Medulla oblongata (tissue), 1 donor: ENCODE data around the gene ERVK3-1.
A peak's percentile ranks its signal among the peaks of the same experiment; 100 is the strongest.

Source experiments
- DNase-seq: peaks from one replicate; pipeline ENCODE4 v3.0.0-alpha.2; 2015; ENCODE audit errors: extremely low spot score

The ERVK3-1 gene

DNA sequence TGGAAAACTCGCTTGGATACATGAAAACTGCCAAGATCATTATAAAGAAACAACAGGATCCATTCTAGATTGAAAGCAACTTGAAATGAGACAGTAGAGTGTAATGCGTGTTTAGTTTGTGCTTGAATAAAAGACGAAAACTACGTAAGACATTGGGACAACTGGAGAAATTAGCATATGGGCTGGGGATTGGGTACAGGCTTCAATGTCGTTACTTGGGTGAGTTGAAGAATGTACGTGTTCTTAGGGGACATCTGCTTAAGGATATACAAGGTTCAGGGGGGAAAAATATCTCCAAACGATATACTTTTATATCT, 471 bp upstream of the ERVK3-1 start:
- DNase-seq: no peak

DNA sequence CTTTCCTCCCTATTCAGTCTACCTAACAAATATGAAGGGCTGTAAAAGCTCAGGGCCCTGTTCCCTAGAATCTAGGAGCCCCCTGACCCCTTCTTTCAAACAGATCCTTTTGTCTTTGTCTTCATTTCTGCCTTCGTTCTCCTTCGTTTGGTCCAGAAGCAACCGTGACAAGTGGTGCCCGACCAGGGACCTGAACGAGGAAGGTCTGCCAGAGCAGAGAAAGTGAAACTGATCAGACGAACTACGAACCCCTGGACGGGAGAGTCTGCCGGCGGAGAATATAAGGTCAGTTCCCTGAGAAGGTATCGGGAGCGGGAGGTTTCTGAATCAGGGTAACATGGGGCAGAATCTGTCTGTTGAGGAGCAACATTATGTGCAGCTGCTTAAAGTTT, 751 bp downstream of the ERVK3-1 start:
- no peak for DNase-seq

DNA sequence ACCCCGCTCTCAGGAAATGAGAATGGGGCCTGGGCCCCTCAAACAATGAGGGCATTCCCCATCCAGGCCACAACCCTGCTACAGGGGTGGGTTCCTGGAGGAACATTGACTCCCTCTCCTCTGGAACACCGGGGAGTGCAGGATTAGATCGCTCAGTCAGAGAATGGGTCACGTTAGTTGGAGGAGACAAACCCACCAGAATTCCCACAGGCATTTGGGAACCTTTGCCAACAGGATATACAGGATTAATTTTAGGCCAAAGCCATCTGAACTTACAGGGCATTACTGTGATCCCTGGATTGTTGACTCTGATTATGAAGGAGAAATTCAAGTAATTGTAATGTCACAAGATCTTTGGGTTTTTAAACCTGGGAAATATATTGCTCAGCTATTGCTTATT, 2.6 kb downstream of the ERVK3-1 start:
- DNase-seq: no peak

DNA sequence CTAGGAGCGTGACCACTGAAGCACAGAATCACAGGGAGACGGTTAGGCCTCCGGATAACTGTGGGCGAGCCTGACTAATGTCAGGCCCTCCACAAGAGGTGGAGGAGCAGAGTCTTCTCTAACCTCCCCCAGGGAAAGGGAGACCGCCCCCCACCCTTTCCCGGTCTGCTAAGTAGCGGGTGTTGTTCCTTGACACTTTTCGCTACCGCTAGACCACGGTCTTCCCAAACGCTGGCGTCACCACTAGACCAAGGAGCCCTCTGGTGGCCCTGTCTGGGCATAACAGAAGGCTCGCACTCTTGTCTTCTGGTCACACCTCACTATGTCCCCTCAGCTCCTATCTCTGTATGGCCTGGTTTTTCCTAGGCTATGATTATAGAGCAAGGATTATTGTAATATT, 5.5 kb downstream of the ERVK3-1 start:
- DNase-seq: peak; percentile 14

DNA sequence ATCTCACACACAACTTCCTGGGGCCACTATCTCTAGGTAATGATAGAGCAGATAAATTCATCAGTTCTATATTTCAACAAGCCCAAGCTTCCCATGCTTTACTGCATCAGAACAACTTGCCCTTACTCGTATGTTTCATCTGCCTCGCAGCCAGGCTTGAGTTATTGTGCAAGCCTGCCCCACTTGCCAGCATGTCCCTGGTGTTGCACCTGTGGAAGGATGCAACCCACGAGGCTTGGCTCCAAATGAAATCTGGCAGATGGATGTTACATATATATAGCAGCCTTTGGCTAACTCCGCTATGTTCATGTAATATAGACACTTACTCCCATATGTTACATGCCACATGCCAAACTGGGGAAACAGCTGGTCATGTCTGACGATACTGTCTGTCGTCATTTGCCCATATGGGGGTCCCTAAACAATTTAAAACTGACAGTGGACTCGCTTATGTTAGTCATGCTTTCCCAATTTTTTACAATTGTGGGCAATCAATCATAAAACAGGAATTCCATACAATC, 6.2 kb downstream of the ERVK3-1 start:
- DNase-seq: no peak

DNA sequence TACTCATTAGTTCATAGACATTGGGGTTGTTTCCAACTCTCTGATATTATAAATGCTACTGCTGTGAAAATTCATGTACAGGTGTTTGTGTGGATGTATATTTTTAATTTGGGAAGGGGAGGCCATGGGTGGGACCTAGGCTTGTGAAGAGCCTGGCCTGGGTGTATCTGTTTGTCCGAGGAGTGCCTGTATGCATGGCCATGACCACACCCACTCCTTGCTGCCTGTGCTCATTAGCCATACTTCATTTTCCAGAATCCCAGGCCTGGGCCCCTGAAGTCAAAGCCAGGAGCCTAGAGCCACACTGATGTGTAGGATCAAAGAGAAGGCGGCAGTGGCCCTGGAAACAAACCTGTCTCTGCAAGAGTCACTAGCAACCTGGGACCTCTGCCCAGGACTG, 10.4 kb downstream of the ERVK3-1 start:
- DNase-seq: no peak

DNA sequence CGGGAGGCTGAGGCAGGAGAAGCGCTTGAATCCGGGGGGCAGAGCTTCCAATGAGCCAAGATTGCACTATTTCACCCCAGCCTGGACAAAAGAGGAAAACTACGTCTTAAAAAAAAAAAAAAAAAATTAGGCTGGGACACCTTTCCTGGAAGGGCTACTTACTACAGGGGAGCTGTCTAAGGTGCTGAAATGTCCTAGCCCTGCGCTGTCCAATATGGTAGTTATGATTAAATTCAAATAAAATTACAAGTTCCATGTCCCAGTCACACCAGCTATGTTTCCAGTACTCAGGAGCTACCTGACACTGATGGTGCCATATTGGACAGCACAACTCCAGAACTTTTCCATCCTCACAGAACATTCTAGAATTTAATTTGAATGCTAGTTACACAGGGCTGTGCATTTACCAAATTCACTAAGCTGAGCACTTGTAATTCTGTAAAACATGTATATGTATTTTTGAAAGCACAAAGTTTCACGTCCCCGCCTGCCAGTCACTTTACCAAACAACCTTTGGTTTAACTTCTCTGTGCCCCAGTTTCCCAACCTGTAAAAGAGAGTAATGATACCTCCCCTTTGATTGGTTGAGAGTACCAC, 12.4 kb downstream of the ERVK3-1 start:
- DNase-seq: no peak

DNA sequence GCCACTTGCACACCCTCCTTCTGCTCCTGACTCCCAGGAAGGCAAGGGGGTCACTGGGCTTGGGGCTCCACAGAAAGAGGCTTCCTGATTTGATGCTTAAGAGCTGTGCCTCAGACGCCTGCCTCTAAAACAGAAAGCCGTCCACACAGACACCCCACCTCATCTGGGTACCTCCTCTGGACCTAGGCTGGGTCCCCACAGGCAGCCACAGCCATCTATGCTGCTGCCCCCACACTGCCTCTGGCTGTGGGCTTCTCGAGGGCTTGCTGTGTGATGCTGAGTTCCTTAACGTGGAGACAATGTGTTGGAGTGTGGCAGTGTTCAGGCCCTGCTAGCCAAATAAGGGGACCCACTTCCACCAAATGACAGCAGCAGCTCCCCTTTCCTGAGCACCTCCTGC, 13.1 kb downstream of the ERVK3-1 start:
- no peak for DNase-seq

DNA sequence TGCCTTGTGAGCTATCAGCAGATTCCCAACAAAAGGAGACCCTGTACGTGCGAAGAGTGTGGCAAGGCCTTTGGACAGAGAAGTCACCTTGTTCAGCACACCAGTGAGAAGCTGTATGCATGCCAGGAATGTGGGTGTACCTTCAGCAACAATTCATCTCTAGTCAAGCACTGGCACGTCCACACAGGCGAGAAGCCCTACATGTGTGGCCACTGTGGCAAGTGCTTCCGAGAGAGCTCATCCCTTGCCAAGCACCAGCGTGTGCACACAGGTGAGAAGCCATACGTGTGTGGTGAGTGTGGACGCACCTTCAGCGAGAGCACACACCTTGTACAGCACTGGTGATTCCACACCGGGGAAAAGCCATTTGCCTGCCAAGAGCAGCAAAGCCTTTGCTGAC, 14.1 kb downstream of the ERVK3-1 start:
- no peak for DNase-seq

DNA sequence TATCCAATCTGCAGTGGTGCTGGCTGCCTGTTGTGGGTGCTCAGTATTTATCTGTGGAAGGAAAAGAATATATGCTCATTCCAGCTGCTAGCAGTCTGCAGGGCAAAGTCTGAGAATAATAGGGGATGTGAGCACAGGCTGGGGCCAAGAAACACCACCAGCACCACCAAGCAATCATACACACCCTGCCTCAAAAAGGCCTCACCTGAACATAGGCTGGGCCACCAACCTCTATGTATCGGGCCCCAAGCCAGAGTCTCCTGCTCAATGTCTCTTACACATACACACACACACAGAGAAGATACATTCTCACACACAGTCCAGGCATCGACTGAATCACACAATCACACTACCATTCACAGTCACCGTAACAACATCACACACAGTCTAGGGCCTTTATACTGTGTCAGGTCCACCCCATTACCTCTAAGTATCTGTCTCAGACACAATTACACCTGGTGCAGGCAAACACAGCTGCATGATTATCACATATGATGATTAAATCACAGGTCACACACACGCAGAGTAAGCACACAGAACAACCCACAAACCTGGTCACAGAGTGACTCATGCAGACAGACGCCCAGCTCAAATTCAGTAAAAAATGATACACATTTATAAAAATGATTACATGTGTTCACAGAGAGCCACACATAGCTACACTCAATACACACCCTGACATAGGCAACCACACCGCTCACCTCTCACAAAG, 20.3 kb downstream of the ERVK3-1 start:
- DNase-seq: no peak

DNA sequence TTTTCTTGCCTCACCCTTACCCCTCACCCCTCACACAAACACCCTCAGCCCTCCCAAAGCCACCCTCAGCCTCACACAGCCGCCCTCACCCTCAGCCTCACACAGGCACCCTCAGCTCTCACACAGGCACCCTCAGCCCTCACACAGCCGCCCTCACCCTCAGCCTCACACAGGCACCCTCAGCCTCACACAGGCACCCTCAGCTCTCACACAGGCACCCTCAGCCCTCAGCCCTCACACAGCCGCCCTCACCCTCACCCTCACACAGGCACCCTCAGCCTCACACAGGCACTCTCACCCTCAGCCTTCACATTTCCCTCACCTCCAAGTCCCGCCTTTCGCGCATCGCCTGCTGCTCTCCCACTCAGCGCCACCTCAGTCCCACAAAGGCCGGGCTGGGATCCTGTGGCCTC, 21.3 kb downstream of the ERVK3-1 start:
- DNase-seq: no peak

DNA sequence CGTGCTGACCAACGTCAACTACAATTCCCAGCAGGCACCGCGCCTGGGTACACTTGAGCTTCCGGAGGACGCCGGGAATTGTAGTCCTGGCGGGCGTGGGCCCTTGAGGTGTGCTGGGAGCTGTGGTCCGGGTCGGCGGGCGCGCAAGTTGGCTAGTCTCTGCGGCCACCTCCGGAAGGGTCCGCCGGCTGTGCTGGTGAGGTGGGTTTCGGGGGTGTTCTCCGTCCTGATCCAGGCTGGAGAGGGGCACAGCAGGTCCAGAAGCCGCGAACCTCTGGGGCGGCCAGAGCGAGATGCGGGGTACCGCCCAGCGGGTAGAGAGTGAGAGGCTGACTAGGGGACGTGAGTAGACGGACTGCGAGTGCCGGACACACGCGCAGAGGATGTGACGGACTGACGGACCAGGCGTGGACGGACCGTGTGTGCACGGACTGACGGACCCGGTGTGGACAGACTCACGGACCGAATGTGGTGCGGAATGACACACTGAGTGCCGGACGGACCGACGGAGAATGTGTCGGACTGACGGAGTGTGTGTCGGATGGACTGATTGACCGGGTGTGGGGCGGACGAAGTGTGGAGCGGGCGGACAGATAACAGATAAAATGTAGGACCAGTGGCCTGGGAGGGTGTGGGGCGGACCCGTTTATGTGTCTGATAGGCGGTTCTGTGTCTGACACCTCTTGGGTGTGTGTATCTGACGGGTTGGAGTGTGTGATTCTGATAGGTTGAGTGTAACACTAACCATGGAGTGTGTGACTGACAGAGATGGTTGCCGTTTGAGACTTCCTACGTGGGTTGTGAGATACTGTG, 21.9 kb downstream of the ERVK3-1 start, which contains the start of gene ZSCAN22:
Gene ZSCAN22 (plus strand): TSS at position 81 of the 813 bp plus-strand sequence. CDS start 7,809 bp downstream, outside the sequence.
- DNase-seq: peak; percentile 99

DNA sequence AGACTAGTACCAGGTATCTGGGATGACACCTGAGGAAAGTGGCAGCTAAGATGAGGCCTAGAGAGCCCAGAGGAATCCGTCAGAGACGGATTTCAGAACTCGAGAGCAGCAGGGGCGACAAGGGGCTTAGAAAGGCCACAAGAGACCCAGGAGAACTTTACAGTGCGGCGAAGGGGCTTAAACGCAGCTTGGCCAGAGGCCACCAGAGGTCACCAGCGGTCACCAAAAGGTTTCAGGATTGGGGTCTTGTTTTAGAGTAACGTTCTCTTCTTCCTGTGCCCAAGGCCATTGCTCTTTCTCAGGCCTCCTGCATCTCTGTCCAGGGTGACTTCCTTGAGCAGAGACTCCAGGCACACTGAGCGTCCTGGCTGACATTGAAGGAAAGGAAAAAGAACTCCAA, 23.8 kb downstream of the ERVK3-1 start:
- no peak for DNase-seq

DNA sequence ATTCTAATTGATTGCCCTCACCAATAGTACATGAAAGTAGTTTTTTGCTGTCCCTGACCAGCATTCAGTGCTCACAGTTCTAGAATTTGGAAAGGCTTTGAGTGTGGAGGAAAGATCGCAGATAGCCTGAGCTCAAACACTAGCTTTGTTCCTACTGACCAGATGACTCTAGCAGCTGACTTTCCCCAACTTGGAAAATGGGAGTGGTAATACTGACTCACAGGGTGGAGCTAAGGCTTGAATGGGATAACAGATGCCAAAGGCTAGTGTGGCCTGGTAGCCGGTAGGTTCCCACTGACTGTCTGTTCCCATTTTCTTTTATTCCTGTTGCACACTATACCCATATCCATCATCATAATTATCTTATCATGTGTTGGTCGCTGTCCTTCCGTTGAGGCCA, 25.3 kb downstream of the ERVK3-1 start:
- peak; percentile 94 for DNase-seq

DNA sequence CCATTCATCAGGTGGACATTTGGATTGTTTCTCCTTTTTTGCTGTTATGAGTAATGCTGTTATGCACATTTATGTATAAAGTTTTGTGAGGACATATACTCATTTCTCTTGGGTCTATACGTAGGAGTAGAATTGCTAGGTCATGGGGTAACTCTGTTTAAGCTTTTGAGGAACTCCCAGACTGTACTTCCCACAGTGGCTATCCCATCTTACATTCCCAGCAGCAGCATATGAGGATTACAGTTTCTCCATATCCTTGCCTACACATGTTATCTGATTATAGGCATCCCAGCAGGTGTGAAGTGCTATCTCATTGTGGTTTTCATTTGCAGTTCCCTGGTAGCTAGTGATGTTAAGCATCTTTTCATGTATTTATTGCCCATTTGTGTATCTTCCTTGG, 27.5 kb downstream of the ERVK3-1 start:
- DNase-seq: no peak

DNA sequence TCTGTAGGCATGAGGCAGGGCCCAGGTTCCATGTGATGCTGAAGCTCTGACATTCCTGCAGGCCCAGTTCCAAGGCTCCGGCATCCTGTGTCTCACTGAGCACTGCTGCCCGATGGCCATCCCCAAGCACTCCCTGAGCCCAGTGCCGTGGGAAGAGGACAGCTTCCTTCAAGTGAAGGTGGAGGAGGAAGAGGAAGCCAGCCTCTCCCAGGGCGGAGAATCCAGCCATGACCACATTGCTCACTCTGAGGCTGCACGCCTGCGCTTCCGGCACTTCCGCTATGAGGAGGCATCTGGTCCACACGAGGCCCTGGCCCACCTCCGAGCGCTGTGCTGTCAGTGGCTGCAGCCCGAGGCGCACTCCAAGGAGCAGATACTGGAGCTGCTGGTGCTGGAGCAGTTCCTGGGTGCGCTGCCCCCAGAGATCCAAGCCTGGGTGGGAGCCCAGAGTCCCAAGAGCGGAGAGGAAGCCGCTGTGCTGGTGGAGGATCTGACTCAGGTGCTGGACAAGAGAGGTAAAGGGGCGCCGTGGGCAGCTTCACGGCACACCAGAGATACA, 29.6 kb downstream of the ERVK3-1 start:
- DNase-seq: no peak

DNA sequence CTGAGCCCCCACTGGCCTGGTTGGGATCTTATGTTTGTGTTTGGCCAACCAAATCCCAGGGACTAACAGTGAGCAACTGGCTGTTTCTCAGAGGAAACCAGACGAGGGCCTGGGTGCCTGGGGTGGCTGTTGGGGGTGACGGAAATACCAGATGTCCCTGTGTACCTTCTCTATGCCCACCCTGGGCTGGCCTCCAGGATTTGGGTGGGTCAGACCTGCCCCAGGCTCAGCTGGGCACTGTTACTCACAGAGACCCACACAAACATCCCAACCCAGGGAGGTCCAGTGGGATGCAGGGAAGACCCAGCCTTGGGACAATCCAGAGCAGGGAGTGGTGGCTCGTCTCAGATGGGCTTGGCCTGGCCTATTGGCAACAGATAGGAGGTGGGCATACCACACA, 30.5 kb downstream of the ERVK3-1 start:
- no peak for DNase-seq

DNA sequence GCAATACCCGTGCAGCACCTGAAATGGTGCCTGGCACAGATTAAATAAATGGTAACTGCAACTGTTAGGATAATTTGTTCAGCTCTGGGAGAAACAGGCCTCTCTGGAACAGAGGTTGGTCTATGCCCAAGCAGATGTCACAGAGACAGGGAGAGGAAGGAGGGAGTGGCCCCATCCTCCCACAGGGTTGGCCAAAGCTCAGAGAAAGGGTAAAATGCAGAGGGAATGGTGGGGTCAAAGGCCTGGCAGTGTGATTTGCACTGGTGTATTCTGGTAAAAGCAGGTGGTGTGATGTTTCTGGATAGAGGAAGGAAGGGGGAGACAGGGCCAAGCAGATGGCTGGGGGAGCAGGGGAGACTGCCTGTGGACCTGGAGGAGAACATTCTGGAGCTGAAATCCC, 31.0 kb downstream of the ERVK3-1 start:
- no peak for DNase-seq

DNA sequence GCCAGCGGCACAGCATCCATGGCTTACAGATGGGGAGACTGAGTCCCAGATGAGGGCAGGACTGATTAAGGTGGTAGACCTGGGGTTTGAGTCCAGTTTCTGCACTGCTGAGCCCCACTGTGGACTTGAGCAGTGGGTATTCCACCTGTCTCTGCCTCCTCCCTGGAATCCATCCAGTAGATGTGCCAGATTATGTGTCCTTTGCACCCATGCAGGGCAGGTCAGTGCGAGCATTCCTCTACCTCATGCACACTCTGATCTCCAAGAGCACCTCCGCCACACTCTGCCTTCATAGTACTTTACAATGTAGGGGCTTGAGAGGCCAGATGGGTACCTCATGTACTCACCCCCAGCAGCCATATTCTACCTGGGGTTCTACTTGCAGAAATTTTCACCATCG, 31.6 kb downstream of the ERVK3-1 start:
- DNase-seq: no peak

DNA sequence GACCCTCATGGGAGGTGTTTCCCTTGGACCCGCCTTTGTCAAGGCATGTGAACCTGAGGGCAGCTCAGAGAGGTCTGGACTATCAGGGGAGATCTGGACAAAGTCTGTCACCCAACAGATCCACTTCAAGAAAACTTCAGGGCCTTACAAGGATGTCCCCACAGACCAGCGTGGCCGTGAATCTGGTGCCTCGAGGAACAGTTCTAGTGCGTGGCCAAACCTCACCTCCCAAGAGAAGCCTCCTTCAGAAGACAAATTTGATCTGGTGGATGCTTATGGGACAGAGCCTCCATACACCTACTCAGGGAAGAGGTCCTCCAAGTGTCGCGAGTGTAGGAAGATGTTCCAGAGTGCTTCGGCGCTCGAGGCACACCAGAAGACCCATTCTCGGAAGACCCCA, 33.2 kb downstream of the ERVK3-1 start:
- no peak for DNase-seq

DNA sequence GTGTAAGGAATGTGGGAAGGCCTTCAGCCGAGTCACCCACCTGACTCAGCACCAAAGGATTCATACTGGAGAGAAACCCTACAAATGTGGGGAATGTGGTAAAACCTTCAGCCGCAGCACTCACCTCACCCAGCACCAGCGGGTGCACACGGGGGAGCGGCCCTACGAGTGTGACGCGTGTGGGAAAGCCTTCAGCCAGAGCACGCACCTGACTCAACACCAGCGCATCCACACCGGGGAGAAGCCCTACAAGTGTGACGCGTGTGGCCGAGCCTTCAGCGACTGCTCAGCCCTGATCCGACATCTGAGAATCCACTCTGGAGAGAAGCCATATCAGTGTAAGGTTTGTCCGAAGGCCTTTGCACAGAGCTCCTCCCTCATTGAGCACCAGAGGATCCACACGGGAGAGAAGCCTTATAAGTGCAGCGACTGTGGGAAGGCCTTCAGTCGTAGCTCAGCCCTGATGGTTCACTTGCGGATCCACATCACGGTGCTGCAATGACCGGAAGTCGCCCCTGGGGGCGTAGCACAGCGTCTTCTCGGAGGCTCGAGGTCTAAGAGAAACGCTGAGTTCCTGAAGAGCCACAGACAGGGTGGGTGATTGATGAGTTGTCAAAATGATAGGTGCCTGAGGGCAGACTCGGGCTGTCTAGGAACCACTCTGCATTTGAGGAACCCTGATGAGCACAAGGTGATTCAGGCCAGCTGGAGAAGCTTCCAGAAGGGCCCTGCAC, 33.8 kb downstream of the ERVK3-1 start:
- DNase-seq: no peak

DNA sequence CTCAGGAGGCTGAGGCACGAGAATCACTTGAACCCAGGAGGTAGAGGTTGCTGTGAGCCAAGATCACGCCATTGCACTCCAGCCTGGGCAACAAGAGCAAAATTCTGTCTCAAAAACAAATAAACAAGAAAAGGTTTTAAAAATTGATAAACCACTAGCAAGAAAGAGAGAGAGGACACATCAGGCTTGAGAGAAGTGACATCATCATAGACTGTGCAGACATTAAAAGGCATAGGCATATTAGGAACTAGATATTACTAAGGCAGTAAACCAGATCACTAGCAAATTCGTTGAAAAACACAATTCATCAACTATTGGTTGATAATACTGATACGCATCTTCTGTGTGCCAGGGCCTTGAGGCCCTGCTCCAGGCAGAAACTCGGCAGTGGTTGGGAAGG, 40.4 kb downstream of the ERVK3-1 start:
- no peak for DNase-seq
